ENCODE results near the gene MPDZ.

DNA sequence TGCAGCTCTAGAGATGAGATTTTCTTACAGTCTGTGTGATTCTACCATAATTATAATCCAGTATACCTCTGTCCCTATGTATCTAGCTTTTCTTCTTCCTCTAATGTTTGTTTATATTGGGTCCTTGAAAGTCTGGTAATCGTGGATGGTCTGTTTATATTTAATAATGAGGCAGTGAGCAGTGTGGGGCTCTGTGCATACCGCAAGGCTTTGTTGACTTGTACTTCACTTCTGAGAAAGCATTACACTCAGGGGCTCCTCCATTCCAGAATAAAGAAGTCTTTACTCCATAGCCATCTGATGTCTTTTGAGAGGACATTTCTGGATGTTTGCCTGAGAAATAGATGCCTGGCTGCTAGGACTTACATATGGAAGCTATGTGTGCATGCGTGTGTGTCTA, 4.5 kb upstream of the MPDZ start:
- TF ChIP-seq, protein P1, sequence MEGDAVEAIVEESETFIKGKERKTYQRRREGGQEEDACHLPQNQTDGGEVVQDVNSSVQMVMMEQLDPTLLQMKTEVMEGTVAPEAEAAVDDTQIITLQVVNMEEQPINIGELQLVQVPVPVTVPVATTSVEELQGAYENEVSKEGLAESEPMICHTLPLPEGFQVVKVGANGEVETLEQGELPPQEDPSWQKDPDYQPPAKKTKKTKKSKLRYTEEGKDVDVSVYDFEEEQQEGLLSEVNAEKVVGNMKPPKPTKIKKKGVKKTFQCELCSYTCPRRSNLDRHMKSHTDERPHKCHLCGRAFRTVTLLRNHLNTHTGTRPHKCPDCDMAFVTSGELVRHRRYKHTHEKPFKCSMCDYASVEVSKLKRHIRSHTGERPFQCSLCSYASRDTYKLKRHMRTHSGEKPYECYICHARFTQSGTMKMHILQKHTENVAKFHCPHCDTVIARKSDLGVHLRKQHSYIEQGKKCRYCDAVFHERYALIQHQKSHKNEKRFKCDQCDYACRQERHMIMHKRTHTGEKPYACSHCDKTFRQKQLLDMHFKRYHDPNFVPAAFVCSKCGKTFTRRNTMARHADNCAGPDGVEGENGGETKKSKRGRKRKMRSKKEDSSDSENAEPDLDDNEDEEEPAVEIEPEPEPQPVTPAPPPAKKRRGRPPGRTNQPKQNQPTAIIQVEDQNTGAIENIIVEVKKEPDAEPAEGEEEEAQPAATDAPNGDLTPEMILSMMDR (IDR thresholded peaks at IDR 0.05; ENCODE audit: low read depth, low read length): no peak
- no peak for TF ChIP-seq EZH2phosphoT487 (IDR thresholded peaks at IDR 0.05; ENCODE audit: low read depth)

Measured in OCI-LY3 (cell line).